T-helper 2 cell (primary cell): ENCODE data around the gene GSTA2.
"Not testable (repeated sequence)": the region's sequence is repeated elsewhere in the genome, so short reads cannot be mapped to it uniquely, and the experiment has no call there.

Source experiments
- DNase-seq, 5 experiments: peaks; one replicate each; pipeline versions ENCODE4 v3.0.0 to v3.0.0-alpha.2; 2012 to 2022

The GSTA2 gene

DNA sequence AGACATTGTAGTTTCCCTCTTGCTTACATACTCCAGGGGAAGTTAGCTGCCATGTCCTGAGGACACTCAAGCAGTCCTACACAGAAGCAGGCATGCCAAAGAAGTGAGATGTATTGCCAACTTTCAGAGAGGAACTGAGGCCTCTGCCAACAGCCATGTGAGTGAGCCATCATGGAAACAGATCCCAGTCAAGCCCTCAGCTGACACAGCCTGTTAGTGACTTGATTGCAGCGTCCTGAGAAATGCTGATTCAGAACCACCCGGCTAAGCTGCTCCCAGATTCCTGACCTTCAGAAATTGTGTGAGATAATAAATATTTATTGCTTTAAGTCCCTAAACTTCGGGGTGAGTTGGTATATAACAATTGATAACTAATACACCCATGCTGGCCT, 38.1 kb downstream of the GSTA2 start:
- DNase-seq: no peak

DNA sequence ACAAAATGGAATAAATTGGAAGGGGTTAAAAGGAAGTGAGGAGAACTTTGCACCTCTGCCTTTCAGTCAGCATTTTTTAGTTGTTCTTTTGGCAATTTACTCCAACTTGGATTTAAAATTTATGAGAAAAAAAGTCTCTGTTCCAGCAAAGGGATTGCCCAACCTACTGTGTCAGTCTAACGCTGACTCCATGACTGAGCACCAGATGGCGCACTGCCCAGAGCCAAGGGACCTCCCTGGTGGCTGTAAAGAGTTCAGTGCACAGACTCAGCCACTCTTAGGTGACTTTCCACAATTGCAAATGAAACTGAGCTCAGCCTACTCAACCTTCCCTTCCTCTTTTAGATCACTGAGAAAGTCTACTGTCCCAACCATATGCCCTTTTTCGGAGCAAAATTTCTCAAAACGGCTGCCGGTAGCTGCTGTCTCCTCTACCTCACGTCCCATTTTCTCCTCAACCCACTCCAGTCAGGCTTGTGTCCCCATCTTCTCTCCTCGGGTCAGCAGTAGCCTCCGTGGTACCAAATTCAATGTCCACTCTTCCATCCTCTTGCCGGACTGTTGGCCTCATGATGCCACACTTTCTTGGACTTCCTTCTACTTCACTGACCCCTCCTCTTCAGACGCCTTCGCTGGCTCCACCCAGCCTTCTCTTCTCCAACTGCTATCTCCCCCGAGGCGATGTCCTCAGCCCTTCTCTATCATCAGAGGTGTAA, 38.7 kb downstream of the GSTA2 start:
- DNase-seq: peak in 3 of 5 experiments; percentile 31 to 65 (median 34)

DNA sequence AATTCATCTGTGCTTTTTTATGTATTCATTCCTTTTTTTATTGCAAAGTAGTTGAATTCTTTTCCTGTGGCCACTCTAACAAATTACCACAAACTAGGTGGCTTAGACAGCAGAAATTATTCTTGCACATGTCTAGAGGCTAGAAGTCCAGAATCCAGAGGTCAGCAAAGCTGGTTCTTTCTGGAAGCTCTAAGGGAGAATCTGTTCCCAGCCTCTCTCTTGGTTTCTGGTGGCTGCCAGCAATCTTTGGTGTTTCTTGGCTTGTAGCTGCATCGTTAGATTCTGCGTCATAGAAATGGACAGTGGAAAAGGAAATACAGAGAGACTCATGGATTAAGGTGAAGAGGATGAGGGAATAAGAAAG, 39.3 kb downstream of the GSTA2 start:
- no peak for DNase-seq

DNA sequence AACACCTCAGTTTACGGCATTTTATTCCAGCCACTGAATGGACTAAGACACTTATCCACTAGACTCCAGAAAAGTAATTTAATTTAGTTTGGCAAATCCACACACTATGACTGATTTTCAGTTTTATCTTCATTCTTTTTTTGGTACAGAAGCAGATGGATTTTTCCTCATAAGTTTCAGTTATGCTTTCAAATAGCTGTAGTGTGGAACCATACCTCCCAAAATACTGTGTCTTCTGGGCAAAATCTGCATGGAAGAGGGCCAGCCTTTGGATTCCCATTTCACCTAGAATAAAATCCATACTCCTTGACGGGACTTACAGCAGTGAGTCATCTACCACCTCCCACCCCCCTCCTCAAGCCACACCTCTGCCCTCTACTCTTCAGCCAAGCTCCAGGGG, 43.0 kb downstream of the GSTA2 start:
- no peak for DNase-seq

DNA sequence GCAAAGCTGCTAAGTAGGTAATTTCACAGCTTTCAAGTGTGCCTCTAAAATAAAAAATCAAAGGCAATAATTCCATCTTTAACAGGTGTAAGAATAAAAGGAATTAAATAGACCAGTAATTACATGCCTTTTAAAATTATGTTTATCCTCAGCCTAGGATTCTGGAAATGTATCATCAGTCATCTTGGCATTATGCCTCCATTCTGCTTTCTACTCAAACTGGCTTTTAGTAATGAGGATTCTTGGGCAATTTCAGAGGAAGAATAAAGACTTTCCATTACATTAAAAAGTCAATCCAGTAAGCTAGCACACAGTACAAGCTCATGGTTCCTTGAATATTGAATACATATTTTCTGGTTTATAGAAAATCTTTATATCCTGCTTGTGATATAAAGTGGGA, 44.7 kb downstream of the GSTA2 start:
- no peak for DNase-seq

- not testable (repeated sequence) for DNase-seq
These were observed 48.5 kb downstream of the GSTA2 start for GRCh38 chr6:52714761-52715160.

DNA sequence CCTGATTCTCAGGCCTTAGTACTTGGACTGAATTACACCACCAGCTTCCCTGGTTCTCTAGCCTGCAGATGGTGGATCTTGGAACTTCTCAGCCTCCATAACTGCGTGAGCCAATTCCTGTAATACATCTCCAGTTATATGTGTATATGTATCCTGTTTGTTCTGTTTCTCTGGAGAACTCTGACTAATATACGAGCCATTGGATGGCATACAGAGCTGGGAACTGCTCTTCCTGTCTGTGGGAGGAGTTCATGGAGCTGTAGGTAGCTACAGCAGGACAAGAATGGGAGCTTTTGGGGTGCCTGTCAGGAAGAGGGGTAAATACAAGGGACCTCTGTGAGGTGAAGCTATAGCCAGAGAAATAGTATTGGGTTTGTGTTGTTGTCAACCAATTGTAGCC, 51.1 kb downstream of the GSTA2 start:
- DNase-seq: no peak

- no peak for DNase-seq
These were observed 55.2 kb downstream of the GSTA2 start for GRCh38 chr6:52707963-52708680.

DNA sequence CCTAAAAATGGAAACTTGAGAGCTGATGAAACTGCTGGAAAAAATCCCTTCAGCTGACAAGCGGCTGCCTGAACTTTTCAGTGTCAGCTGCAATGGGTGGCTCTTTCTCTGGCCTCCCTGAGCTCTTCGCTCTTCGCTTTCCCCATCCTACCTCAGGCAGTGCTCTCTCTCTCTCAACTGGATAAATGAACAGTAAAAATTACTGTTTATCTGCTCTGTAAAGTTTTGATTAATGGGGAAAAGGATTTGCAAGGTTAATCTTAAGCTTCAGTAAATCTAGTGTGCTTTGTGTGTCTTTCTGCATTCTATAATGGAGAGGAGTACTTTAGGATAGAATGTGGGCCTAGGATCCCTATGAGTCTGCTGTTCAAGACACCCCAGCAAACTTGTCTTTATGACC, 57.3 kb downstream of the GSTA2 start:
- DNase-seq: no peak

DNA sequence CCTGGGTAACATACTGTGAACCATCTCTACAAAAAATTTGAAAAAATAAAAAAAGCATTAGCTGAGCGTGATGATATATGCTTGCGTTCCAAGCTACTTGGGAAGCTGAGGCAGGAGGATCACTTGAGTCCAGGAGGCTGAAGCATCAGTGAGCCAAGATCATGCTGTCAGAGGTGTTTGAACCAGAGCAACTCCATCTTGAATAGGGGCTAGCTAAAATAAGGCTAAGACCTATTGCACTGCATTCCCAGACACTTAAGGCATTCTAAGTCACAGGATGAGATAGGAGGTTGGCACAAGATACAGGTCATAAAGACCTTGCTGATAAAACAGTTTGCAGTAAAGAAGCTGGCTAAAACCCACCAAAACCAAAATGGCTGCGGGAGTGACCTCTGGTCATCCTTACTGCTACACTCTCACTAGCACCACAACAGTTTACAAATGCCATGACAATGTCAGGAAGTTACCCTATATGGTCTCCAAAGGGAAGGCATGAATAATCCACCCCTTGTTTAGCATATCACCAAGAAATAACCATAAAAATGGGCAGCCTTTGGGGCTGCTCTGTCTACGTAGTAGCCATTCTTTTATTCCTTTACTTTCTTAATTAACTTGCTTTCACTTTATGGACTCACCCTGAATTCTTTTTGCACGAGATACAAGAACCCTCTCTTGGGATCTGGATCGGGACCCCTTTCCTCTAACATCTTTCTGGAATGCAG, 58.3 kb downstream of the GSTA2 start:
- DNase-seq: not testable (repeated sequence)

DNA sequence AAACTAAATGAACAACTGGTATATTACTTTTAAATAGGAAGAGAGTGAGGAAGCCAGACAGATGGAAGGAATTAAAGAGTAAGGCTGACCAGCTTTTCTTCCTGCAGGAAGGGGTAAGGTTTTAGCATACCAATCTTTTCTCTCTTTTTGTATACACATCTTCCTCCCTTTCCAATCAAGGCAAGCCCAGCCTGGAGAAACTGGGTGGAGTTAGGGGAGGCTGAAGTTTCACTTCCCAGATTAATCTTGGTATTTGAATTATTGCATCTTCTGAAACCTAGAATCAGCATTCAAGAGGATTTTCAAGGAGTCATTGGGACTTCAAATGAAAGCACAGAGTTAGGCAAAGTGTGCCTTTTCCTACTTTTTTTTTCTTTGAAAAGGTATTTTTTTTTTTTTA, 59.2 kb downstream of the GSTA2 start:
- no peak for DNase-seq
